ENCODE results near the gene NBL1. TPM values are rescaled to one million over a fixed set of nuclear protein-coding genes. Genes with fewer than 3 reads are reported as not detected.

The NBL1 gene
- total RNA-seq, 1 donor from 2014 or later: 2.4 TPM

- H3K36me3 Mint-ChIP-seq: no peaks in the 10 kb centered on the region
- H3K9me3 ChIP-seq (ENCODE audit: low read depth): no peaks in the 10 kb centered on the region
- no peak overlapping the region for H3K4me3 ChIP-seq
- no peak overlapping the region for H3K4me2 ChIP-seq
- H3K4me3 Mint-ChIP-seq: no peak overlapping the region
- DNase-seq (ENCODE audit: low spot score): peak; percentile 92
- no peaks in the 10 kb centered on the region for H3K4me1 Mint-ChIP-seq
- no peak overlapping the region for H3K27ac Mint-ChIP-seq
- no peak for TF ChIP-seq EZH2phosphoT487 (IDR thresholded peaks at IDR 0.05)
- TF ChIP-seq EZH2 (IDR thresholded peaks at IDR 0.05): no peak
- TF ChIP-seq, protein P1, sequence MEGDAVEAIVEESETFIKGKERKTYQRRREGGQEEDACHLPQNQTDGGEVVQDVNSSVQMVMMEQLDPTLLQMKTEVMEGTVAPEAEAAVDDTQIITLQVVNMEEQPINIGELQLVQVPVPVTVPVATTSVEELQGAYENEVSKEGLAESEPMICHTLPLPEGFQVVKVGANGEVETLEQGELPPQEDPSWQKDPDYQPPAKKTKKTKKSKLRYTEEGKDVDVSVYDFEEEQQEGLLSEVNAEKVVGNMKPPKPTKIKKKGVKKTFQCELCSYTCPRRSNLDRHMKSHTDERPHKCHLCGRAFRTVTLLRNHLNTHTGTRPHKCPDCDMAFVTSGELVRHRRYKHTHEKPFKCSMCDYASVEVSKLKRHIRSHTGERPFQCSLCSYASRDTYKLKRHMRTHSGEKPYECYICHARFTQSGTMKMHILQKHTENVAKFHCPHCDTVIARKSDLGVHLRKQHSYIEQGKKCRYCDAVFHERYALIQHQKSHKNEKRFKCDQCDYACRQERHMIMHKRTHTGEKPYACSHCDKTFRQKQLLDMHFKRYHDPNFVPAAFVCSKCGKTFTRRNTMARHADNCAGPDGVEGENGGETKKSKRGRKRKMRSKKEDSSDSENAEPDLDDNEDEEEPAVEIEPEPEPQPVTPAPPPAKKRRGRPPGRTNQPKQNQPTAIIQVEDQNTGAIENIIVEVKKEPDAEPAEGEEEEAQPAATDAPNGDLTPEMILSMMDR (IDR thresholded peaks at IDR 0.05): no peak
- H3K9me3 Mint-ChIP-seq: no peaks in the 10 kb centered on the region
- H3F3A ChIP-seq (ENCODE audit: low read depth): no peaks in the 10 kb centered on the region
- no peak overlapping the region for H2AFZ ChIP-seq (replicated peaks)
- no peaks in the 10 kb centered on the region for H3K4me1 ChIP-seq
- H3K27me3 Mint-ChIP-seq (ENCODE audit: insufficient read depth, low read depth): peaks cover 13% of the 10 kb centered on the region
- no peak overlapping the region for H3K27ac ChIP-seq
- H4K20me1 ChIP-seq (ENCODE audit: low read depth): peaks cover 14% of the 10 kb centered on the region
- peaks cover 18% of the 10 kb centered on the region for H3K27me3 ChIP-seq
- no peaks in the 10 kb centered on the region for H3K36me3 ChIP-seq
- H3K9ac ChIP-seq: no peak overlapping the region
- H3K79me2 ChIP-seq (ENCODE audit: low read depth): no peaks in the 10 kb centered on the region
These were observed 32.4 kb downstream of the NBL1 start for GRCh38 chr1:19676438-19676922.

DNA sequence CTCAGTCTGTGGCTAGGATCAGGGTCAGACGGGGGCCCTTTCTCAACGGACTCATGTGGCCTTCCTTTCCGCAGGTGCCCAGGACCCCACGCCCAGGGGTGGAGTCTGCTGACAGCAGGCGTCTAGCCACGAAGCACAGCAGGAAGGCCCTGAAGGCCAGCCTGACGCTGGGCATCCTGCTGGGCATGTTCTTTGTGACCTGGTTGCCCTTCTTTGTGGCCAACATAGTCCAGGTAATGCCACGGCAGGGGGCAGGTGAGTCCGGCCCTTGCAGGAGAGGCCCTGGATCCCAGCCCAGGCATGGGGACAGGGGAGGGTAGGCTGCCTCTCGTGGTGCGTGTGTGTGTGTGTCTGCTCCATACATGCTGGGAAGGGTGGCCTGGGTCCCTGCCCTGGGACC lies 34.4 kb downstream of the NBL1 start:
- peaks cover 10% of the 10 kb centered on the region for H3K27me3 Mint-ChIP-seq (ENCODE audit: insufficient read depth, low read depth)
- Histone ChIP-seq H3K4me2 (no peak overlapping the region), H3K4me1 (no peaks in the 10 kb centered on the region), H3K9ac (no peak overlapping the region), H4K20me1 (ENCODE audit: low read depth) (peaks cover 14% of the 10 kb centered on the region), H3K9me3 (ENCODE audit: low read depth) (no peaks in the 10 kb centered on the region), H3K79me2 (ENCODE audit: low read depth) (no peaks in the 10 kb centered on the region), H3K27me3 (peaks cover 18% of the 10 kb centered on the region), H3K4me3 (no peak overlapping the region), H3K36me3 (no peaks in the 10 kb centered on the region), H3F3A (ENCODE audit: low read depth) (no peaks in the 10 kb centered on the region), H2AFZ (replicated peaks) (no peak overlapping the region), H3K27ac (no peak overlapping the region)
- no peak overlapping the region for H3K4me3 Mint-ChIP-seq
- no peaks in the 10 kb centered on the region for H3K9me3 Mint-ChIP-seq
- H3K4me1 Mint-ChIP-seq: peaks cover 3% of the 10 kb centered on the region
- no peak for DNase-seq (ENCODE audit: low spot score)
- H3K27ac Mint-ChIP-seq: no peak overlapping the region
- TF ChIP-seq EZH2phosphoT487 (IDR thresholded peaks at IDR 0.05) (no peak), EZH2 (IDR thresholded peaks at IDR 0.05) (no peak)
- TF ChIP-seq, protein P1 (IDR thresholded peaks at IDR 0.05): no peak
- no peaks in the 10 kb centered on the region for H3K36me3 Mint-ChIP-seq

GRCh38 chr1:19678931-19679453 lies 34.9 kb downstream of the NBL1 start:
- H4K20me1 ChIP-seq (ENCODE audit: low read depth): peaks cover 14% of the 10 kb centered on the region
- TF ChIP-seq EZH2phosphoT487 (IDR thresholded peaks at IDR 0.05): no peak
- TF ChIP-seq, protein P1 (IDR thresholded peaks at IDR 0.05): no peak
- no peak for TF ChIP-seq EZH2 (IDR thresholded peaks at IDR 0.05)
- no peaks in the 10 kb centered on the region for H3K4me1 ChIP-seq
- H3K4me2 ChIP-seq: no peak overlapping the region
- H3F3A ChIP-seq (ENCODE audit: low read depth): no peaks in the 10 kb centered on the region
- H3K36me3 ChIP-seq: no peaks in the 10 kb centered on the region
- Mint-ChIP-seq H3K9me3 (no peaks in the 10 kb centered on the region), H3K4me3 (no peak overlapping the region), H3K36me3 (no peaks in the 10 kb centered on the region), H3K4me1 (peaks cover 3% of the 10 kb centered on the region), H3K27ac (no peak overlapping the region), H3K27me3 (ENCODE audit: insufficient read depth, low read depth) (peaks cover 10% of the 10 kb centered on the region)
- no peak overlapping the region for H2AFZ ChIP-seq (replicated peaks)
- no peak overlapping the region for H3K4me3 ChIP-seq
- H3K79me2 ChIP-seq (ENCODE audit: low read depth): no peaks in the 10 kb centered on the region
- no peak overlapping the region for H3K27ac ChIP-seq
- H3K9ac ChIP-seq: no peak overlapping the region
- peaks cover 18% of the 10 kb centered on the region for H3K27me3 ChIP-seq
- H3K9me3 ChIP-seq (ENCODE audit: low read depth): no peaks in the 10 kb centered on the region
- no peak for DNase-seq (ENCODE audit: low spot score)
